Islet precursor cell (in vitro differentiated cells): ENCODE measurements around the gene PSMC5.
"Not testable (repeated sequence)": the region's sequence is repeated elsewhere in the genome, so short reads cannot be mapped to it uniquely, and the experiment has no call there.

Source experiments
- DNase-seq: peaks from one replicate; pipeline ENCODE4 v3.0.0-alpha.2; 2018

The PSMC5 gene

GRCh38 chr17:63827002-63827800, at the start of gene PSMC5, which contains the start of gene FTSJ3:
Gene PSMC5, plus strand, starts transcription at chr17:63827431. Its CDS starts 60 bp downstream, at chr17:63827491.
Gene FTSJ3, minus strand, starts transcription at chr17:63827663. Its CDS starts 761 bp downstream, at chr17:63826902.
- DNase-seq, result peak; percentile 99

DNA sequence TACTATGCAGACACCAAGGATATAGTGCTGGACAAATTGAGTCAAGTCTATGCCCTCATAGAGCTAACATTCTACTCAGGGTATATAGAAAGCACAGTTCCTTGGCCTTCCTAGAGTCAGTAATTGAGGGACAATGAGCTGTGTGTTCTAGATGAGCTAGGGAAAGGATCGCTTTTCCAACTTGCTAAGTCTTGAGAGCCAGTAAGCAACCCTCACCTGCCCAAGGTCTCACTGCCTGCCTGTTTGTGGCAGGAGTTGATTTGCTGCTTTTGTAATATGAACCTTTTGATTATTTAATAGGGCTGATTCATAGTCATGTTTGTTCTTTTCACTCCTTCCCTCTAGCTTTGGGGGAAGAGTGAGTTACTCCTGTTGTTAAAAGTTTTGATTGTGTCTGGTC, 46.7 kb upstream of the PSMC5 start:
- no peak for DNase-seq

DNA sequence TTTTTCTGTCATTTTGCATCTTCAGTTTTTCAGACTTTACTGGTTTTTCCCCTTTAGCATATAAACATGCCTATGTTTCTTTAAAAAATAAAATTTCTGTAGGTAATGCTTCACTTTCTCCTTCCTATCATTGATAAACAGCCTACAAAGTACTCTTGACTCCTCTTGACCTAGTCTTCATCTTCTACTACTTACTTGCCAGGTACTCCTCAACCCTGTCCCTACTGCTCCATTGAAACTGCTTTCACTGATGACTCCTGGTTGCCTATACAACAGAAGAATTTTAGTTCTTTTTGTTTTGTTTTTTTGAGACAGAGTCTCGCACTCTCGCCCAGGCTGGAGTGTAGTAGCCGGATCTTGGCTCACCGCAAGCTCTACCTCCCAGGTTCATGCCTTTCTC, 46.3 kb upstream of the PSMC5 start:
- no peak for DNase-seq

GRCh38 chr17:63783522-63783921, 43.7 kb upstream of the PSMC5 start:
- no peak for DNase-seq

- DNase-seq, result no peak
Observed at GRCh38 chr17:63785556-63785955, 41.7 kb upstream of the PSMC5 start.

DNA sequence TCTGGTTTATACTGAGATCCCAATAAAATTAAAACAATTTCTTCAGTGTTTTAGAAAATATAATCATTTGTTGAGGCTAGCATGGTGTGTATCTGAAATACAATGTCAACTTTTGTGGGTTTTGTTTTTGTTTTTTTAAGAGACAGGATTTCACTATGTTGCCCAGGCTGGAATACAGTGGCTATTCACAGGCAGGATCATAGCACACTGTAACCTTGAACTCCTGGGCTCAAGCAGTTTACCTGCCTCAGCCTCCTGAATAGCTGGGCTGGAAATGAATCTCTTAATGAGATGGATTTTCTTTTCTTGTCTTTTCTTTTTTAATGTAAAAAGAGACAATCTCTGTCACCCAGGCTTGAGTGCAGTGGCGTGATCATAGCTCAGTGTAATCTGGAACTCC, 41.1 kb upstream of the PSMC5 start:
- no peak for DNase-seq

GRCh38 chr17:63786971-63787711, 40.1 kb upstream of the PSMC5 start:
- DNase-seq, result no peak

- DNase-seq, result no peak
Observed at GRCh38 chr17:63790057-63790456, 37.2 kb upstream of the PSMC5 start.

DNA sequence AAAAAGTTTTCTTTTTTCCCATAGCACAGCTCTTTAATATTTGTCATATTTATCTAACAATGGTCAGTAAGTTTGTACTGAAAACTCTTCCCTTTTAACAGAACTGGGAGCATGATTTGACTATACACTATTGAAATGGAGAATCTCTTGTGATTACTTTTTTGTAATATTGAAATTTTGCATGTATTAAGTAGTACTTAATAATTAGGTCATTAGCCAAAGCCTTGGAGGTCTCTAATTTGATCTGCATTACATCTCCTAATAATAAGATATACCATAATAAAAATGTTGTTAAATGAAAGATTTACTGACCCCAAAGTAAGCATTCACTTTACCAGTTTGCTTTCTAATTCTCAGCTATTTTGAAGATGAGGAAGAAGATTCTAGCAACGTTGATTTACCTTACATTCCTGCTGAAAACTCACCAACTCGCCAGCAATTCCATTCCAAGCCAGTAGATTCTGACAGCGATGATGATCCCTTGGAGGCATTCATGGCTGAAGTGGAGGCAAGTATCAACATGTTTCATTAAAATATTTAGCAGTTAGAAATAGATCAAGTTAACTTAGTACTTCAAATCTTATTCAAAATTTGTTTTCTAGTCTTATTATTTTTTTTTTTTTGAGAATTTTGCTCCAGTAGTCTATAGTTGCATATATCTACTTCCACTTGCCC, 35.0 kb upstream of the PSMC5 start:
- DNase-seq, result no peak

DNA sequence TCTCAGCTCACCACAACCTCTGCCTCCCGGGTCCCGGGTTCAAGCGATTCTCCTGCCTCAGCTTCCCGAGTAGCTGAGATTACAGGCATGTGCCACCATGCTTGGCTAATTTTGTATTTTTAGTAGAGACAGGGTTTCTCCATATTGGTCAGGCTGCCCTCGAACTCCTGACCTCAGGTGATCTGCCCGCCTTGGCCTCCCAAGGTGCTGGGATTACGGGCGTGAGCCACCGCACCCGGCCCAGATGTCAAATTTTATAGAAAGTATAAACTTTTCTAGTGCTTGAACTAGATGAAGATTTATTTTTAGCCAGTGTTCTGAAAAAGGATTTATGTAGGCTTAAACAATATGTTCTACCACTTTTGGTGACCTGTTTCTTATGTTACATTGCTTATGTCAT, 30.9 kb upstream of the PSMC5 start:
- not testable (repeated sequence) for DNase-seq

GRCh38 chr17:63798572-63799106, 28.6 kb upstream of the PSMC5 start:
- DNase-seq, result no peak

DNA sequence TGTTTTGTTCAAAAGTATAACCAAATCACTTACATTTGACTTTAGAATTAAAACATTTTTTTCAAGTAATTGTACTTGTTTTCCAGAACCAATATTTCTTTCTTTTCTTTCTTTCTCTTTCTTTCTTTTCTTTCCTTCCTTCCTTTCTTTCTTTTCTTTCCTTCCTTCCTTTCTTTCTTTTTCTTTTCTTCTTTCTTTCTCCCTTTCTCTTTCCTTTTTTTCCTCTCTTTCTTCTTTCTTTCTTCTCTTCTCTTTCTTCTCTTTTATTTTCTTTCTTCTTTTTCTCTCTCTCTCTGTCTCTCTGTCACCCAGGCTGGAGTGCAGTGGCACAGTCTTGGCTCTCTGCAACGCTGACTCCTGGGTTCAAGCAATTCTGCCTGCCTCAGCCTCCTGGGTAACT, 26.4 kb upstream of the PSMC5 start:
- no peak for DNase-seq

DNA sequence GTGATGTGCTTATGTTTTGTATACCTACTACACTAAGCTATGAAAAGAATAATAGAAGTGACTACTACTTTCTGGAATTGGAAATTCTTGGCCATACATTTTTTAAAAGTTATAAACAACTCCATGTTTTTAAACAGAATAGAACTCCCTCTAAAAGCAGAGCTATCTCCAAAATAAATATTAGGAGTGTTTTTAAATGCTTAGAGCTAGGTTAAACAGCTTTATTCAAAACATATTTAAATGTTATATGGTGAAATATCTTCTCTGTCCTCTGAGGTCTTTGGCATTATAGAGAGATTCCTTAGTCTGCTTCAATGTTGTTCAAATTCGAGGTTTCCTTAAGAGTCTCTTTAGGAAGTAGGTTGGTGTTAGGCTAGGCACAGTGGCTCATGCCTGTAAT, 22.9 kb upstream of the PSMC5 start:
- DNase-seq, result no peak

GRCh38 chr17:63805591-63805990, 21.6 kb upstream of the PSMC5 start:
- no peak for DNase-seq

DNA sequence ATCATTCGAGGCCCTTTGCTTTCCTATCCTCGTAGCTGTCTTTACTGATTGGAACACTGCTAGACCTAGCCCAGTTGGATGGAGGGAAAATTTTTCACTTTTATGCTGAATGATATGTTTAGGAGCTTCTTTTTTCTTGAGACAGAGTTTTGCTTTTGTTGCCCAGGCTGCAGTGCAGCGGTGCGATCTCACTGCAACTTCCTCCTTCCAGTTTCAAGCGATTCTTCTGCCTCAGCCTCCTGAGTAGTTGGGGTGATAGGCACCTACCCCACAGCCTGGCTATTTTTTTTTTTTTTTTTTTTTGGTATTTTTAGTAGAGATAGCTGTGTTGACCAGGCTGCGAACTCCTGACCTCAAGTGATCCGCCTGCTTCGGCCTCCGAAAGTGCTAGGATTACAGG, 17.3 kb upstream of the PSMC5 start:
- DNase-seq, result no peak

DNA sequence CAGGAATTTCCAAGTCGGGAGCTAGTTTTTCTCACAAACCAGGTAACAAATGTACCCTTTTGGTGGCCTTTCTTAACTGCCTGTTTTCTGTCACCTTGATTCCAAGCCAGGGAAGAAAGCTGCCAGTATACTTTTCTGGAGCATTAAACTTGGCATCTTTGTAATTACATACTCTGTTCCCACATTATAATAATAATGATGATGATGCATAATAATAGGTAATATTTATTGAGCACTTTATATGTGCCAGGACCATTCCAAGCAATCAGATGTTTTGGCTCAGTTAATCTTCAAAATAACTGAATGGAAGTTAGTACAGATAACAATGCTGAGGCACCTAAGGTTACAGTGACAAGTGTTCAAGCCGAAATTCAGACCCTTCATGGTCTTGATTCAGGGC, 11.1 kb upstream of the PSMC5 start:
- no peak for DNase-seq

- no peak for DNase-seq
Observed at GRCh38 chr17:63816669-63817068, 10.6 kb upstream of the PSMC5 start.

GRCh38 chr17:63817736-63818385, 9.4 kb upstream of the PSMC5 start:
- DNase-seq, result peak; percentile 50

- DNase-seq, result no peak
Observed at GRCh38 chr17:63819131-63819530, 8.1 kb upstream of the PSMC5 start.

GRCh38 chr17:63819585-63820537, 7.4 kb upstream of the PSMC5 start:
- DNase-seq, result peak; percentile 52

DNA sequence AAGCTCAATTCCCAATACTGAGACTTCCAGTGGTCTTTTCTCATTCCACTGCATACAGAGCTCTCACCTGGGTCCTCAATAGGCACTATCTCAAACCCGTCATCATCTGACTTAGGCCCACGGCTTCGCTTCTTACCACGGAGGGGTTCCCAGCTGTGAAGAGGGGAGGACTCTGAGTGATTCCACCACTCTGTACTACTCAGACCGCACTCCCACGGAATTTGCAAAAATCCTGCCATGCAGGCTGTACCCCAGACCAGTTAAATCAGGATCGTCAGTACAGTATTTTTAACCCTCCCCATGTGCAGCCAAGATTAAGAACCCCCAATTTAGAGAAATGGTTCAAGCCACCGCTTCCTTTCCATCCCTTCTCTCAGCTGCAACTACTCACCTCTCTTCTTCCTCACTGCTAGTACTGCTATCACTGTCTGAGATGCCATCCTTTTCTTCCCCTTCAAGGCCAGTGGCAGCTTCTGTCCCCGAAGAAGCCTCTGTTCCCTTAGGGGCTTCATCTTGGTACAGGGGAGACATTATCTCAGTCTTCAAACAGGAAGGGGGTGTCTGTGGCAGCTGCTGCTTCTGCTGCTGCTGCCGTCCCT, 6.2 kb upstream of the PSMC5 start:
- peak; percentile 26 for DNase-seq
